ENCODE results near the gene YWHAH.

Gene YWHAH

GRCh38 chr22:31943978-31944699, at the start of gene YWHAH:
TSS of gene YWHAH (plus strand) at chr22:31944535. CDS start at chr22:31944734, 199 bp downstream.
- DNase-seq: peak; percentile 92

GRCh38 chr22:31895411-31896123, 48.8 kb upstream of the YWHAH start:
- no peak for DNase-seq

GRCh38 chr22:31896472-31896871, 47.9 kb upstream of the YWHAH start:
- no peak for DNase-seq

GRCh38 chr22:31897842-31898805, 46.2 kb upstream of the YWHAH start:
- no peak for DNase-seq

- no peak for DNase-seq
Observed at GRCh38 chr22:31898926-31899325, 45.4 kb upstream of the YWHAH start.

- DNase-seq: no peak
Observed at GRCh38 chr22:31899669-31900068, 44.7 kb upstream of the YWHAH start.

GRCh38 chr22:31901388-31902137, 42.8 kb upstream of the YWHAH start:
- DNase-seq: no peak

GRCh38 chr22:31904651-31905050, 39.7 kb upstream of the YWHAH start:
- DNase-seq: no peak

GRCh38 chr22:31905356-31905755, 39.0 kb upstream of the YWHAH start:
- DNase-seq: no peak

GRCh38 chr22:31906086-31906485, 38.2 kb upstream of the YWHAH start:
- DNase-seq: no peak

- DNase-seq: no peak
Observed at GRCh38 chr22:31906569-31906968, 37.8 kb upstream of the YWHAH start.

GRCh38 chr22:31909977-31910376, 34.4 kb upstream of the YWHAH start:
- DNase-seq: no peak

GRCh38 chr22:31911565-31912406, 32.5 kb upstream of the YWHAH start:
- no peak for DNase-seq

GRCh38 chr22:31912407-31912743, 32.0 kb upstream of the YWHAH start:
- DNase-seq: no peak

- DNase-seq: no peak
Observed at GRCh38 chr22:31915586-31915985, 28.7 kb upstream of the YWHAH start.

- DNase-seq: peak; percentile 45
Observed at GRCh38 chr22:31917227-31917921, 27.0 kb upstream of the YWHAH start.

- DNase-seq: no peak
Observed at GRCh38 chr22:31919730-31920129, 24.6 kb upstream of the YWHAH start.

GRCh38 chr22:31920306-31920705, 24.0 kb upstream of the YWHAH start:
- no peak for DNase-seq

- DNase-seq: no peak
Observed at GRCh38 chr22:31921106-31921505, 23.2 kb upstream of the YWHAH start.

- DNase-seq: no peak
Observed at GRCh38 chr22:31922534-31922933, 21.8 kb upstream of the YWHAH start.

GRCh38 chr22:31923136-31923535, 21.2 kb upstream of the YWHAH start:
- DNase-seq: no peak
